MM.1S (cell line): ENCODE results near the gene MAGEB5.
"Not testable (repeated sequence)": the region's sequence is repeated elsewhere in the genome, so short reads cannot be mapped to it uniquely, and the experiment has no call there.

Source experiments
- DNase-seq: peaks from one replicate; pipeline ENCODE4 v3.0.0-alpha.2; 2015
- H2AFZ ChIP-seq: fragments of 300-600 bp; sonication (generic); 2 replicates; pipeline ENCODE4 v1.6.0; 2016; ENCODE audit warnings: antibody characterized with exemption, low read length
- H3F3A ChIP-seq: fragments of 300-600 bp; sonication (generic); 2 replicates; pipeline ENCODE4 v1.6.1; 2016; ENCODE audit warnings: mild to moderate bottlenecking, antibody characterized with exemption, low read length, moderate library complexity, mixed read lengths; ENCODE audit not compliant: insufficient read depth
- H3K27ac ChIP-seq: fragments of 300-600 bp; sonication (generic); 2 replicates; pipeline ENCODE4 v1.5.1; 2016; ENCODE audit warnings: mild to moderate bottlenecking, low read length
- H3K27me3 ChIP-seq: fragments of 300-600 bp; sonication (generic); replicated peaks from 2 replicates; pipeline ENCODE4 v1.6.0; 2016; ENCODE audit warnings: low read length; ENCODE audit not compliant: insufficient read depth
- H3K36me3 ChIP-seq: fragments of 300-600 bp; sonication (generic); replicated peaks from 2 replicates; pipeline ENCODE4 v1.6.1; 2016; ENCODE audit warnings: mild to moderate bottlenecking, low read length, mixed read lengths; ENCODE audit not compliant: insufficient read depth
- H3K4me1 ChIP-seq: fragments of 300-600 bp; sonication (generic); 2 replicates; pipeline ENCODE4 v1.6.1; 2016; ENCODE audit warnings: low read length, mixed read lengths
- H3K4me2 ChIP-seq: fragments of 300-600 bp; sonication (generic); 2 replicates; pipeline ENCODE4 v1.6.0; 2016; ENCODE audit warnings: low read depth, low read length
- H3K4me3 ChIP-seq: fragments of 300-600 bp; sonication (generic); 2 replicates; pipeline ENCODE4 v1.5.1; 2016; ENCODE audit warnings: low read length, mixed read lengths
- H3K79me2 ChIP-seq: fragments of 300-600 bp; sonication (generic); 2 replicates; pipeline ENCODE4 v1.6.1; 2016; ENCODE audit warnings: mixed run types, low read length, mixed read lengths
- H3K9ac ChIP-seq: fragments of 300-600 bp; sonication (generic); 2 replicates; pipeline ENCODE4 v1.6.1; 2016; ENCODE audit warnings: low read length, mixed read lengths
- H3K9me2 ChIP-seq: fragments of 300-600 bp; sonication (generic); replicated peaks from 2 replicates; pipeline ENCODE4 v1.6.1; 2016; ENCODE audit warnings: mild to moderate bottlenecking, low read length, mixed read lengths; ENCODE audit not compliant: insufficient read depth
- H3K9me3 ChIP-seq: fragments of 300-600 bp; sonication (generic); replicated peaks from 2 replicates; pipeline ENCODE4 v1.6.1; 2016; ENCODE audit warnings: mild to moderate bottlenecking, low read length, mixed read lengths; ENCODE audit not compliant: insufficient read depth
- H4K20me1 ChIP-seq: fragments of 300-600 bp; sonication (generic); 2 replicates; pipeline ENCODE4 v1.6.1; 2016; ENCODE audit warnings: mild to moderate bottlenecking, low read length, moderate library complexity, mixed read lengths; ENCODE audit not compliant: insufficient read depth
- CTCF ChIP-seq: fragments of 300-600 bp; sonication (generic); IDR thresholded peaks from 2 replicates; pipeline ENCODE4 v1.5.1; 2016; ENCODE audit warnings: antibody characterized with exemption, low read length, mixed read lengths
- EZH2 ChIP-seq: fragments of 300-600 bp; sonication (generic); optimal IDR thresholded peaks from 2 replicates; pipeline ENCODE3; 2017; ENCODE audit warnings: low read depth, mild to moderate bottlenecking, antibody characterized with exemption, low read length, mixed read lengths
- EZH2phosphoT487 ChIP-seq: fragments of 300-600 bp; sonication (generic); IDR thresholded peaks from 2 replicates; pipeline ENCODE4 v1.6.1; 2018; ENCODE audit warnings: antibody characterized with exemption, low read length

The MAGEB5 gene

GRCh38 chrX:26215869-26216268, at the start of gene MAGEB5:
Gene MAGEB5, plus strand, starts transcription at chrX:26216169. Its CDS starts 1,133 bp downstream, at chrX:26217302.
- no peak within 1 kb of the TSS for H2AFZ ChIP-seq
- H3K4me3 ChIP-seq: no peak within 1 kb of the TSS
- H3K9me2 ChIP-seq: no peaks in the 10 kb centered on the region
- no peaks in the 10 kb centered on the region for H3K9me3 ChIP-seq
- no peak for TF ChIP-seq EZH2phosphoT487
- TF ChIP-seq EZH2: no peak
- no peak for TF ChIP-seq CTCF
- H3K27ac ChIP-seq: no peak within 1 kb of the TSS
- no peaks in the 10 kb centered on the region for H3K27me3 ChIP-seq
- DNase-seq: no peak
- no peak within 1 kb of the TSS for H3K4me2 ChIP-seq
- H3K36me3 ChIP-seq: no peaks in the 10 kb centered on the region
- H3K9ac ChIP-seq: no peak within 1 kb of the TSS
- no peaks in the 10 kb centered on the region for H4K20me1 ChIP-seq
- no peaks in the 10 kb centered on the region for H3K4me1 ChIP-seq
- H3K79me2 ChIP-seq: no peaks in the 10 kb centered on the region
- no peaks in the 10 kb centered on the region for H3F3A ChIP-seq

- no peak within 1 kb of the TSS for H3K4me3 ChIP-seq
- no peak within 1 kb of the TSS for H3K9ac ChIP-seq
- no peak within 1 kb of the TSS for H3K27ac ChIP-seq
- no peaks in the 10 kb centered on the region for H3K9me3 ChIP-seq
- H3K9me2 ChIP-seq: no peaks in the 10 kb centered on the region
- H3K4me2 ChIP-seq: no peak within 1 kb of the TSS
- DNase-seq: no peak
- TF ChIP-seq EZH2 (no peak), CTCF (no peak), EZH2phosphoT487 (no peak)
- no peaks in the 10 kb centered on the region for H4K20me1 ChIP-seq
- no peaks in the 10 kb centered on the region for H3K79me2 ChIP-seq
- no peaks in the 10 kb centered on the region for H3F3A ChIP-seq
- no peak within 1 kb of the TSS for H2AFZ ChIP-seq
- H3K4me1 ChIP-seq: no peaks in the 10 kb centered on the region
- no peaks in the 10 kb centered on the region for H3K36me3 ChIP-seq
- H3K27me3 ChIP-seq: no peaks in the 10 kb centered on the region
These were observed 23.8 kb upstream of the MAGEB5 start, which contains the start of gene MAGEB6 for GRCh38 chrX:26192204-26192603. Gene MAGEB6, plus strand, starts transcription at chrX:26192440. Its CDS starts 1,407 bp downstream, at chrX:26193847.

GRCh38 chrX:26203561-26203960, 12.4 kb upstream of the MAGEB5 start:
- no peak overlapping the region for H3K27ac ChIP-seq
- no peak overlapping the region for H3K4me3 ChIP-seq
- H3K79me2 ChIP-seq: no peaks in the 10 kb centered on the region
- no peaks in the 10 kb centered on the region for H3K9me2 ChIP-seq
- no peaks in the 10 kb centered on the region for H3K4me1 ChIP-seq
- no peaks in the 10 kb centered on the region for H3K36me3 ChIP-seq
- H4K20me1 ChIP-seq: no peaks in the 10 kb centered on the region
- TF ChIP-seq CTCF: no peak
- no peak for TF ChIP-seq EZH2
- TF ChIP-seq EZH2phosphoT487: no peak
- H3K4me2 ChIP-seq: no peak overlapping the region
- H3K9ac ChIP-seq: no peak overlapping the region
- no peaks in the 10 kb centered on the region for H3K9me3 ChIP-seq
- no peak for DNase-seq
- no peaks in the 10 kb centered on the region for H3F3A ChIP-seq
- no peaks in the 10 kb centered on the region for H3K27me3 ChIP-seq
- H2AFZ ChIP-seq: no peak overlapping the region

GRCh38 chrX:26204717-26205116, 11.3 kb upstream of the MAGEB5 start:
- H3K27ac ChIP-seq, H2AFZ ChIP-seq, H3K9ac ChIP-seq, H3F3A ChIP-seq, H3K4me1 ChIP-seq, H3K9me2 ChIP-seq, H4K20me1 ChIP-seq, H3K4me2 ChIP-seq, H3K36me3 ChIP-seq, H3K79me2 ChIP-seq, H3K4me3 ChIP-seq, DNase-seq, H3K9me3 ChIP-seq, H3K27me3 ChIP-seq: not testable (repeated sequence)
